Stimulated activated CD8-positive, alpha-beta memory T cell treated with anti-CD3 and anti-CD28 coated beads, Interleukin-15, amount 100 ng/mL, for 24 hours (primary cell): ENCODE data around the gene DRAM2.
"Not testable (repeated sequence)": the region's sequence is repeated elsewhere in the genome, so short reads cannot be mapped to it uniquely, and the experiment has no call there.

Source experiments
- DNase-seq: peaks from one replicate; pipeline ENCODE4 v3.0.0-alpha.2; 2020; ENCODE audit warnings: low read depth

The DRAM2 gene

DNA sequence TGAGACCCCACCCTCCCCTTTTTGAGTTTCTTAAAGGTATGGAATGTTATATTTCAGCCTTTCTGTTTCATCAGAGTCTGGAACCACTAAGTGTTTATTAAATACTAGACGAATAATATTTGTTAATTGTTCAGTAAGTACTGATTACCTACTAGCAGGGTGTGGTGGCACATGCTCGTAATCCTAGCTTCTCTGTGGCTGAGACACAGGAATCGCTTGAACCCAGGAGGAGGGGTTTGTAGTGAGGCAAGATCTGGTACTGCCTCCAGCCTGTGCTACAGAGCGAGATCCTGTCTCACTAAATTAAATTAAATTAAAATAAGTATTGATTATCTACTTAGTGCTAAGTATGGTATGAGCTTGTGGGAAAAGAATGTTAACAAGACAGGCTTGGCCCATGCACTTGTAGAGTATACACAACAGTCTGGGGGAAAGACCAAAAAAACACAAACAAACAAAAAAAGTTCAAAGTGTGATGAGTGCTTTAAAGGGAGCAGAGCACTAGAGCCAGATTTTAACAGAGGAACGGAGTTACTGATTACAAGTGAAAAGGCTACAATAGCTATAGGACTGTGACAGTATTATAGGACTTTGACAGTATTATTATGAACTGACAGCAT is 2.6 kb upstream of the DRAM2 start:
- no peak for DNase-seq

- DNase-seq: no peak
Measured at GRCh38 chr1:111141245-111142220, 1.6 kb upstream of the DRAM2 start.

DNA sequence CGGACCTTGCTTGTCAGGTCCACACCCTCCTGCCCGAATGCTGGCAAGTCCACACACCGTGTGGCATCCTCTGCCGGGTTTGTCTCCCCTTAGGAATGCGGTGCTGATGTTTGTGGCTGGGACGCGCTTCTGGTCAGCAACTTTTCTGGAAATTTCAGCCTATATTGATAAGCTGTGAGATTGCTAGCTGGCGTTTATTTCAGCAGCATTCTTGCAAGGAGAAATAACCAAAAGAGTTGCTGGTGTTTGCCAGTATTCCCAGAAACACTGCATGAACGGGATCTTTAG is 731 bp upstream of the DRAM2 start:
- DNase-seq: no peak

GRCh38 chr1:111139324-111139955 is 453 bp downstream of the DRAM2 start:
- peak; percentile 3 for DNase-seq

- no peak for DNase-seq
Measured at GRCh38 chr1:111133866-111134265, 6.0 kb downstream of the DRAM2 start.

DNA sequence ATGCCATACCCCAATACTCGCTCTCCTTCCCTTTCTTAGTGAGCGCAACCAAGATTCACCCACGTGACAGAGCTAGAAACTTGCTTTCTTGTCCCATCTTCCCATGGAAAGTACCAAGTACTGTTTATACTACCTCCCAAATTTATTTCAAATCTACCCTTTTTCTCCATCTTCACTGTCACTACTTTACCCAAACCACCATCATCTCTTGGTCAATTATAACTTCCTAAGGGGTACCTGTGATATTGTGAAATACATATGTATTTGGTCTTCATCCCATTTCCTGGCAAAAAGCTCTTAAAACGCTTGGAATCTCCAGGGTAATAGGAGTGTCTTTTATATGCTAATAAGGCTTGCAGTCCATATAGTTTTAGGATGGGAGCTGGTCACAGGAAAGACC is 8.2 kb downstream of the DRAM2 start:
- DNase-seq: no peak

GRCh38 chr1:111129376-111129775 is 10.5 kb downstream of the DRAM2 start:
- no peak for DNase-seq

DNA sequence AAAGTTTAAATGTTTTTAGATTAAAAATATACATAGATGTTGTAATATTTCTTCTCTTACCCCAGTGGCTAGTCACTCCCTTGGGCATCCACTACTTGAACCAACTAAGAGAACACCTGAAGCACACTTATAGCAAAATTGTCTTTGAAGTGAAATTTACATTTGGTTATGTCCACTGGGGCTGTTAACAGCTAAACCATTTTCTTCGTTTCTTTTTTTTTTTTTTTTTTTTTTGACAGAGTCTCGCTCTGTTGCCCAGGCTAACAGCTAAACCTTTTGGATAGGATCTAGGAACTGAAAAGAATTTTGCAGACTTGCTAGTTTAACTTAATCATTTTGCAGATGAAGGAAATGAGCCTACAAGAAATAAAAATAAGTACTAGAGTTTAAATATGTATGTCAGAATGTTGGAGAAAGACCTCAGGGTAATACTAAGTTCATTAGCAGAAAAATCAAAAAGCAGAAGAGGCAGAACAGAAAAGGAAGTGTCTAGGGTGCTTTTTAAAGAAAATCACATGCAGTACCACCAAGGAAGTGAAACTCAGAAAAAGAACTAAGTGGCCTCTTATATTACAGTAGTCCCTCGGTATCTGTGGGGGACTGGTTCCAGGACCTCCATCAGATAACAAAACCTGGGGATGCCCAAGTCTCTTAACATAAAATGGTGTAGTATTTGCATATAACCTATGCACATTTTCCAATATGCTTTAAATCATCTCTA is 11.8 kb downstream of the DRAM2 start:
- no peak for DNase-seq

GRCh38 chr1:111126354-111126753 is 13.5 kb downstream of the DRAM2 start:
- no peak for DNase-seq

DNA sequence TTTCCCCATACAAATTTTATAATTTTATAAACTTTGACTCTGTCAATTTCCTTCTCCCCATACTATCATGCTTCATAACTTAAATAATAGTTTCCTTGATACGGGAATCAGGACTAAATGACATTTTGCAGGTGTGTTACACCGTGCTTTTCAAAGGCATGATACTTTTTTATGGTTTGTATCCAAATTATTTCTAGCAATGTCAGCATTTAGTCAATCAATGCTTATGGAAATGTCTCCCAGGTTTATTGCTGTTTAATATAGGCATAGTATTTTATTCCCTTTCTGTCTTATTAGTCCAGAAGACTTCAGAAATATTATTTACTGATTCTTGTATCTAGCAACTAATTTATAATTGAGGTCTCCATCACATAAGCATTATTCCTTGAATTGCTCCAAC is 23.4 kb downstream of the DRAM2 start:
- no peak for DNase-seq

DNA sequence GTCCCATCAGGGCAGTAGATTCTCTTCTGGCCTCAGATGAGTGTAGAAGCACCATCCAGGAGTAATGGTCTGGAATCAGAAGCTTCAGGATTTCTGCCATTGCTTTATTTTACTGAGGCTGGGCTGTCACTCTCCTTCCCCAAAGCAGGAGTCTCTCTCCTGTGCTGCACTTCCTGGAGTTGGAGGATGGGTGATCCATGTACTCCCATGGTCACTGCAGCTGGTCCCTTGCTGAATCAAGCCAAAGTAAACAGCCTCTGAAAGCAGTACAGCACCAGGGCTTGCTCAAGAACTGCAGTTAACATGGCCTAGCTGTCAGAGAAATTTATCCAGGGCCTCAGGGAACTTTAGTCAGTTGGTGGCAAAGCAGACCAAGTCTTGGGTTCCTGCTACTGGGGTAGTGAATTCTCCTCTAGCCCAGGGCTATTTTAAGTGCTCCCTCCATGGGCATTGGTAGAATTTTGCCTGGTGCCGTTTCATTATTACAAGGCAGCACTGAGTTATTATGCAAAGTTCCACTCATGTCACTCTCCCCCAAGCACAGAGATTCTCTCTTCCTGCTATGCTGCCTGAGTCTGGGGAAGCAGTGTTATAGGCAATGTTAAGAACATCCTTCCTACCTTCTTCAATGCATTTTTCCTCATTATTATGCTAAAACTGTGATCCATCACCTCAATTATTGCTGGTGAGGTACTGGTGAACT is 29.5 kb downstream of the DRAM2 start:
- no peak for DNase-seq

GRCh38 chr1:111104981-111105380 is 34.9 kb downstream of the DRAM2 start:
- no peak for DNase-seq

DNA sequence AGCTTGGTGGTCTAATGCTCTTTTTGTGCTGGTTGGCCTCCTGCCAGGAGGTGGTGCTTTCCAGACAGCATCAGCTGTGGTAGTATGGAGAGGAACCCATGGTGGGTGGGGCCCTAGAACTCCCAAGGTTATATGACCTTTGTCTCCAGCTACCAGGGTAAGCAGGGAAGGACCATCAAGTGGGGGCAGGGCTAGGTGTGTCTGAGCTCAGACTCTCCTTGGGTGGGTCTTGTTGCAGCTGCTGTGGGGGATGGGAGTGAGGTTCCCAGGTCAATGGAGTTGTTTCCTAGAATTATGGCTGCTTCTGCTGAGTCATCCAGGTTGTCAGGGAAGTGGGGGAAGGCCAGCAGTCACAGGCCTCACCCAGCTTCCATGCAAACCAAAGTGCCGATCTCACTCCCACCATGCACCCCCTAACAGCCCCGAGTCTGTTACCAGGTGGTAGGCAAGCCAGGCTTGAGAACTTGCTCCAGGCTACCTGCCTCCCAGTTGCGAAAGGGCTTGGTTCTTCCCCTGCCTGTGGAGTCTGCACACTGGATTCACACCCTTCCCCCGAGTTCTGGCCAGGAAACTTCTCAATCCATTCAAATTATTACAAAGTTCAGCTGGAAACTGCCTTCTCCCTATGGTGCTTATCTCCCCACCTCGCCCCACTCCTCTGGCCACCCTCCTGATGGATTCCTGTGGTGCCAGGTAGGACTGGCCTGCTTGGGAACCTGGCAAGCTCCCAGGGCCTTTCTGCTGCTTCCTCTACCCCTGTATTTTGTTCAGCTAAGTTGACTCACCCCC is 37.8 kb downstream of the DRAM2 start:
- no peak for DNase-seq

DNA sequence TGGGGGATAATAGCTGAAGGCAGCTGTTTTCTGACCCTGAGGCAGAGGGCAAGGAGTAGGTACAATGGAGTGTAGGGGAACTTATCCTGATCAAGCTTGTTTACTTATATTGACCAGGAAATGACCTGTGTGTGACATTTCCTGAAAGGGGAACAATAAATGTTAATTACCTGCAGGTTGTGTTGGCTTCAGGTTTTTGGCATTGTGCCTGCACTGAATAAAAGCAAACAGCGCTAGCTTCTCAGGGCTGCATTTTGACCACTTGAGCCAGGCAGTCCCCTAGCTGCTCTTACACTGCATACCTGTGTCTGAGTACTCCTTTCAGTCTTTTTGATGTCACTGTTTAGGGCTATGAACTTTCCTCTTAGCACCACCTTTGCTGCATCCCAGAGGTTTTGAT is 40.6 kb downstream of the DRAM2 start:
- no peak for DNase-seq

GRCh38 chr1:111097356-111098099 is 42.4 kb downstream of the DRAM2 start:
- no peak for DNase-seq

DNA sequence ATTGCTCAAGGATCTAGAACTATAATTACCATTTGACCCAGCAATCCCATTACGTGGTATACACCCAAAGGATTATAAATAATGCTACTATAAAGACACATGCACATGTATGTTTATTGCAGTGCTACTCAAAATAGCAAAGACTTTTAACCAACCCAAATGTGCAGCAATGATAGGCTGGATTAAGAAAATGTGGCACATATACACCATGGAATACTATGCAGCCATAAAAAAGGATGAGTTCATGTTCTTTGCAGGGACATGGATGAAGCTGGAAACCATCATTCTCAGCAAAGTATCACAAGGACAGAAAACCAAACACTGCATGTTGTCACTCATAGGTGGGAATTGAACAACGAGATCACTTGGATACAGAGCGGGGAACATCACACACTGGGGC is 44.5 kb downstream of the DRAM2 start:
- DNase-seq: not testable (repeated sequence)

DNA sequence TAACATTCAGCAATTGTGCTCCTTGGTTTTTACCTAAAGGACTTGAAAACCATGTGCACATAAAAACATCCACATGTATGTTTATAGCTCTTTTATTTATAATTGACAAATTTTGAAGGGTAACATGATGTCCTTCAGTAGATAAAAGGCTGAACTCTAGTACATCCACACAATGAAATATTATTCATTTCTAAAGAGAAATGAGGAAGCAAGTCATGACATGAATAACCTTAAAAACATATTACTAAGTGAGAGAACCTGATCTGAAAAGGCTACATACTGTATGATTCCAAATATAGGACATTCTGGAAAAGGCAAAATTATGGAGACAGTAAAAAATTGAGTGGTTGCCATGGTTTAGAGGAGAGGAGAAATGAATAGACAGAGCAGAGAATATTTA is 50.3 kb downstream of the DRAM2 start:
- no peak for DNase-seq

GRCh38 chr1:111085676-111086075 is 54.2 kb downstream of the DRAM2 start:
- no peak for DNase-seq

DNA sequence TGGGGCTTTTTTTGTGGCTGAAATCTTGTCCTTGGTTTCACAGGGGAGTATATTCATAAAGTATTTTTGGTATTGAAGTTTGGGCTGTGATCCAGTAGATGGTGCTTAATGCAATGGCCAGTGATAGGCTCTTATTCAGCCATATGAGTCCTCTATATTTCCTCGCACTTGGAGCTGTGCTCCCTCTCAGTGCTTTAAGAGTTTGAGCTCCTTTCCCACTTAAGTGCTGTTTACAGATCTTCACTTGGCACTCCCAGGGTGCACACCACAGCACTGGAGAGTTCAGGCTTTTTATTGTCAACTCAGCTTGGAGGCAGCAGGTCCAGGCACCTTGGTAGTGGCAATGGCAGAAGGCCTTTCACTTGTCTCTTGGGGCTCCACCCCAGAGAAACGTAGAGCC is 54.9 kb downstream of the DRAM2 start:
- DNase-seq: no peak

GRCh38 chr1:111082421-111083203 is 57.3 kb downstream of the DRAM2 start:
- DNase-seq: no peak
